NCI-H2196 treated with DMSO at 0.1 percent for 48 hours (cell line): ENCODE measurements around the gene PHTF2.

Source experiments
- DNase-seq: peaks from one replicate; lab custom pipeline; 2025; ENCODE audit not compliant: unreplicated experiment; lab: John Stamatoyannopoulos, UW

Gene PHTF2

GRCh38 chr7:77791956-77792355, 6.6 kb upstream of the PHTF2 start:
- no peak for DNase-seq

GRCh38 chr7:77794000-77794399, 4.6 kb upstream of the PHTF2 start:
- DNase-seq = no peak

GRCh38 chr7:77796109-77796508, 2.5 kb upstream of the PHTF2 start:
- DNase-seq = no peak

GRCh38 chr7:77796960-77797359, 1.6 kb upstream of the PHTF2 start:
- no peak for DNase-seq

GRCh38 chr7:77797734-77798393, 709 bp upstream of the PHTF2 start:
- no peak for DNase-seq

- no peak for DNase-seq
Observed at GRCh38 chr7:77799078-77799964, 748 bp downstream of the PHTF2 start.

- DNase-seq = no peak
Observed at GRCh38 chr7:77800158-77800557, 1.6 kb downstream of the PHTF2 start.

GRCh38 chr7:77800730-77801129, 2.2 kb downstream of the PHTF2 start:
- DNase-seq = no peak

- no peak for DNase-seq
Observed at GRCh38 chr7:77802557-77803405, 4.2 kb downstream of the PHTF2 start.

- no peak for DNase-seq
Observed at GRCh38 chr7:77806425-77806824, 7.9 kb downstream of the PHTF2 start.

GRCh38 chr7:77808517-77808916, 9.9 kb downstream of the PHTF2 start:
- no peak for DNase-seq

GRCh38 chr7:77811516-77812289, 13.1 kb downstream of the PHTF2 start:
- DNase-seq = no peak

- DNase-seq = no peak
Observed at GRCh38 chr7:77812290-77812685, 13.7 kb downstream of the PHTF2 start.

- DNase-seq = no peak
Observed at GRCh38 chr7:77813180-77813579, 14.6 kb downstream of the PHTF2 start.

- no peak for DNase-seq
Observed at GRCh38 chr7:77819021-77819420, 20.4 kb downstream of the PHTF2 start.

- no peak for DNase-seq
Observed at GRCh38 chr7:77820967-77821366, 22.4 kb downstream of the PHTF2 start.

GRCh38 chr7:77822269-77822668, 23.7 kb downstream of the PHTF2 start:
- no peak for DNase-seq

GRCh38 chr7:77823787-77824186, 25.2 kb downstream of the PHTF2 start:
- DNase-seq = no peak

- DNase-seq = no peak
Observed at GRCh38 chr7:77824636-77825035, 26.1 kb downstream of the PHTF2 start.

- DNase-seq = no peak
Observed at GRCh38 chr7:77825131-77825530, 26.6 kb downstream of the PHTF2 start.

- no peak for DNase-seq
Observed at GRCh38 chr7:77826300-77826699, 27.7 kb downstream of the PHTF2 start.
